NB4 (cell line): ENCODE results near the gene DNAH1.

Source experiments
- POLR2A ChIP-seq: IDR thresholded peaks from 2 replicates; pipeline ENCODE4 v1.6.1; 2011; ENCODE audit warnings: mild to moderate bottlenecking; ENCODE audit not compliant: insufficient read length; ENCODE audit errors: extremely low read depth
- TF ChIP-seq, protein P1 (sequence below): IDR thresholded peaks from one replicate; pipeline ENCODE4 v1.5.1; 2012; ENCODE audit warnings: low read depth, low read length
- TF ChIP-seq, protein P2 (sequence below): IDR thresholded peaks from 2 replicates; pipeline ENCODE4 v1.6.1; 2011; ENCODE audit warnings: low read depth, low read length

DNA sequence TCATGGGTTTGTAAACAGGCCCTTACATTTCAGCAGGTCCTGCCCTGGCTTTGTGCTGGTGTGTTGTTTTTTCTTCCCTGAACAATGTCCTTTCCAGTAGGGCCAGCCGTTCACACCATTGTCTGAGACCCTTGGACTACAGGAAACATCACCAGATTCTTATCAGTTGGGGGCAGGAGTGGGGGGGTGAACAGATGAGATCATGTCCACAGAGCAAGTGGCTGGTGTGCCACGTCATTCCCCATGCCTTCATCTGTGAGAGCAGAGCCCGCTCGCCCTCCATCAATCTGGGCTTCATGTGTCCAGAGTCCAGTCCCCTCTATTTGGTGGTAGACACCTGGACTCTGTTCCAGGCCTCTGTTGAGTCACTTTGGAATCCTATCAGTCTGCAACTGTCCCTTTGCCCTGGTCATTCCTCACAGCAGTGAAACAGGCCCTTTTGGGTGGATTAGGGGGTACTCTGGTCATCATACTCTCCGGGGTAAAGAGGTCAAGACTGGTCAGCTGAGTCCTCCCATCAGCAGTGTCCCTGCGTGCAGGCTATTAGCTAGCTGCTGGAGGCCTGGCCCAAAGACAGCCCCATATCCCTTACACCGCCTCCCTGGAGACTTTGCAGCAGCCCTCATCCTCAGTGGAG is 113.8 kb downstream of the DNAH1 start:
- TF ChIP-seq, protein P1, sequence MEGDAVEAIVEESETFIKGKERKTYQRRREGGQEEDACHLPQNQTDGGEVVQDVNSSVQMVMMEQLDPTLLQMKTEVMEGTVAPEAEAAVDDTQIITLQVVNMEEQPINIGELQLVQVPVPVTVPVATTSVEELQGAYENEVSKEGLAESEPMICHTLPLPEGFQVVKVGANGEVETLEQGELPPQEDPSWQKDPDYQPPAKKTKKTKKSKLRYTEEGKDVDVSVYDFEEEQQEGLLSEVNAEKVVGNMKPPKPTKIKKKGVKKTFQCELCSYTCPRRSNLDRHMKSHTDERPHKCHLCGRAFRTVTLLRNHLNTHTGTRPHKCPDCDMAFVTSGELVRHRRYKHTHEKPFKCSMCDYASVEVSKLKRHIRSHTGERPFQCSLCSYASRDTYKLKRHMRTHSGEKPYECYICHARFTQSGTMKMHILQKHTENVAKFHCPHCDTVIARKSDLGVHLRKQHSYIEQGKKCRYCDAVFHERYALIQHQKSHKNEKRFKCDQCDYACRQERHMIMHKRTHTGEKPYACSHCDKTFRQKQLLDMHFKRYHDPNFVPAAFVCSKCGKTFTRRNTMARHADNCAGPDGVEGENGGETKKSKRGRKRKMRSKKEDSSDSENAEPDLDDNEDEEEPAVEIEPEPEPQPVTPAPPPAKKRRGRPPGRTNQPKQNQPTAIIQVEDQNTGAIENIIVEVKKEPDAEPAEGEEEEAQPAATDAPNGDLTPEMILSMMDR, result no peak
- TF ChIP-seq POLR2A, result no peak
- TF ChIP-seq, protein P2, sequence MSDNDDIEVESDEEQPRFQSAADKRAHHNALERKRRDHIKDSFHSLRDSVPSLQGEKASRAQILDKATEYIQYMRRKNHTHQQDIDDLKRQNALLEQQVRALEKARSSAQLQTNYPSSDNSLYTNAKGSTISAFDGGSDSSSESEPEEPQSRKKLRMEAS, result no peak
